Mucosa of gallbladder (tissue), 1 donor: ENCODE data around the gene RTP1. TPM values are rescaled to one million over a fixed set of nuclear protein-coding genes. Genes with fewer than 3 reads are reported as not detected.
"Not testable (repeated sequence)": the region's sequence is repeated elsewhere in the genome, so short reads cannot be mapped to it uniquely, and the experiment has no call there.

Experiments
- DNase-seq: peaks from one replicate; pipeline ENCODE4 v3.0.0-alpha.2; 2020; ENCODE audit warnings: low spot score
- total RNA-seq: library from RNA; stranded (reverse); gene quantifications from one replicate; pipeline ENCODE4 v1.2.1, GENCODE V29; 2021
- donor health status: DM: no; HTN: no; CAD: no.

Gene RTP1
- total RNA-seq, 1 donor from 2014 or later: not detected

DNA sequence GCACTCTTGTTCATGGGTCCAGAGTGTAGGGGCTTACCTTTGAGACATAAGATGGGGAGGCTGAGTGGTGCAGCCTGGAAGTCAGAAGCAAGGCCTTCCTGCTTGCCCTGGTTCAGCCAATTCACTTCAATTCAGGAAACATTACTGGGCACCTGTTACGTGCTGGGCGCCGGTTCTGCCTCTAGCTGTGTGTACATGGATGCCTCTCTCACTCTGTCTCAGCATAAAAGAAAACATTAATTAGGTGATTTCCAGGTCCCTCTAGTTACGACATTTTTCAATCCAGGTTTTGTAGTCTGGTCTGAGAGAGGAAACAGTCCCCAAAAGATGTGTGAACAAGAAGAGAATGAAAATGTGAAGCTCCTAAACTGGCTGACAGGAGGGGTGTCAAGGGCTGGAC is 1.2 kb downstream of the RTP1 start:
- no peak for DNase-seq

DNA sequence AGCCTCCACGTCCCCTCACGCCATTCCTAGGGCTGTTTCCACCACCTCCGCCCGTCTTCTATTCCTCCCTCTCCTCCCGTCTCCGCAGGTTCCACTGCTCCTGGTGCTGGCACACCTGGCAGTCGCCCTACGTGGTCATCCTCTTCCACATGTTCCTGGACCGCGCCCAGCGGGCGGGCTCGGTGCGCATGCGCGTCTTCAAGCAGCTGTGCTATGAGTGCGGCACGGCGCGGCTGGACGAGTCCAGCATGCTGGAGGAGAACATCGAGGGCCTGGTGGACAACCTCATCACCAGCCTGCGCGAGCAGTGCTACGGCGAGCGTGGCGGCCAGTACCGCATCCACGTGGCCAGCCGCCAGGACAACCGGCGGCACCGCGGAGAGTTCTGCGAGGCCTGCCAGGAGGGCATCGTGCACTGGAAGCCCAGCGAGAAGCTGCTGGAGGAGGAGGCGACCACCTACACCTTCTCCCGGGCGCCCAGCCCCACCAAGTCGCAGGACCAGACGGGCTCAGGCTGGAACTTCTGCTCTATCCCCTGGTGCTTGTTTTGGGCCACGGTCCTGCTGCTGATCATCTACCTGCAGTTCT is 2.3 kb downstream of the RTP1 start:
- DNase-seq: not testable (repeated sequence)

DNA sequence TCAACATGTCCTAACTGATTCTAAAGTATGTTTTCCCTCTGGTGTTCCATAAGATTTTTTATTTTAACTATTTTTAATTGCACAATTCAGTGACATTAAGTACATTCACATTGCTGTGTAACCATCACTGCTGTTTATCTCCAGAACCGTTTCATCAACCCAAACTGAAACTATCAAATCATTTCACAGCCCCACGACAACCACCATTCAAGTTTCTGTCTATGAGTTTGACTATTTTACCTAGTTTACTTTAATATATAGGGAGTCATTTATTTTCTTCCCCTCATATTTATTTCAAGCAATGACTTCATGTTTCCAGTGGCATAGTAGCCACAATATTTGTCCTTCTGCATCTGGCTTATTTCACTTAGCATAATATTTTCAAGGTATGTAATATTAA is 8.4 kb downstream of the RTP1 start:
- DNase-seq: no peak

DNA sequence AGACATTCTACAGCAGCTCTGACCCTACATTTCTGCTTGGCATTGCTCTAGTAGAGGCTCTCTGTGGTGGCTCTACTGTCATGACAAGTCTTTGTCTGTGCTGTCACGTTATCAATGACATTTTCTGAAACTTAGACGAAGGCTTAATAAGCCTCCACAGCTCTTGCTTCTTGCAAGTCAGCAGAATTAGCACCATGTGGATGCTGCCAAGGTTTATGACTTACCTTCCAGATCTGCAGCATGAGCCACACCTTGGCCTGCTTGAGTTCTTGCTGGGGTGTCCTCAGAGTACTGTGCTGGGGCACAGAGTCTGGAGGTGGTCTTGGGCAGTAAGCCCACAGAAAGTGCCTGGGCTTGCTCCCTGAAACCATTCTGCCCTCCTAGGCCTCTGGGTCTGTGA is 9.8 kb downstream of the RTP1 start:
- no peak for DNase-seq

DNA sequence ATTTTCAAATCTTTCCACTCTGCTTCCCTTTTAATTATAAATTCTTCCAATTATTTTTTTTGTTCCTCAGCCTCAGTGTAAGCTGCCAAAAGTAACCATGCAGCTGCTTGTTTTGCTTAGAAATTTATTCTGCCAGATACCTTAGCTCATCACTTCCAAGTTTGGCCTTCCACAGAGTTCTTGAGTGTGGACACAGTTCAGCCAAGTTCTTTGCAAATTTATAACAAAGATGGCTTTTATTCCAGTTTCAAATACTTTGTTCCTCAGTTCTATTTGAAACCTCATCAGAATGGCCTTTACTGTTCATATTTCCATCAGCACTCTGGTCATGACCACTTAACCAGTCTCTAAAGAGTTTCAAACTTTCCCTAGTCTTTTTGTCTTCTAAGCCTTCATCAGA is 10.3 kb downstream of the RTP1 start:
- no peak for DNase-seq

DNA sequence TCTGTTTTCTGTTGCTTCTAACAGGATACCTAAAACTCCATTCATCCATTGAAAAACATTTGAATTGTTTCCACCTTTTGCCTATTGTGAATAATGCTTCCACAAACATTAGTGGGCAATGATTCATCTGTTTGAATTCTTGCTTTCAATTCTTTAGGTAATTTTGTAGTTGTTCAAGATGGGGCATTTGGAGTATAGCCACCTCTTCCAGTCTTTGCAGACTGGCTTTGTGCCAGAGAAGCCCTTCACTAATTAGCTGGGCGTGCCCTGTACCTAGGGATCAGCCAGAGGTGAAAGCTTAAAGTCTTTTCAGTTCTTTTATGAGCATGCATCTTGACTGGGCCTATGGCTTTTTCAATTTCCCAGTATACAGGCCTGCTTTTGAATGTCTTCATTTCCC is 10.9 kb downstream of the RTP1 start:
- no peak for DNase-seq

DNA sequence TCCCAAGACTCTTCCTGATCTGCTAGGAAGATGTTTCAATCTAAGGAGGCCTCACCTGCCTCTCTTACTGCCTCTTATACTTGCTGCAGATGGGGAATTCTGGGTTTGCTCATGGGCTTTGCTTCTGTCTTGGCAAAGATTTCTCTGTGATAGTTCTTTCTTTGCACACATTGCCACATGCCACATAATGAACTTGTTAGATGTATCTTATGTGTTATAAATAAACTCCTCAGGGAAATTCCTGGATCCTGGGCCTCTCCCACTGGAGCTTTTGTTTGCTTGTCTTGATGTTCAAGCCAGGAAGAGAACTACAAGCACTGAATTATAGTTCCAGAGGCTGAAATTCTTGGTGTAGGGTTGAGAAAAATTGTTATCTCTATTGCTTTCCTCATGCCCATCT is 12.2 kb downstream of the RTP1 start:
- DNase-seq: no peak

DNA sequence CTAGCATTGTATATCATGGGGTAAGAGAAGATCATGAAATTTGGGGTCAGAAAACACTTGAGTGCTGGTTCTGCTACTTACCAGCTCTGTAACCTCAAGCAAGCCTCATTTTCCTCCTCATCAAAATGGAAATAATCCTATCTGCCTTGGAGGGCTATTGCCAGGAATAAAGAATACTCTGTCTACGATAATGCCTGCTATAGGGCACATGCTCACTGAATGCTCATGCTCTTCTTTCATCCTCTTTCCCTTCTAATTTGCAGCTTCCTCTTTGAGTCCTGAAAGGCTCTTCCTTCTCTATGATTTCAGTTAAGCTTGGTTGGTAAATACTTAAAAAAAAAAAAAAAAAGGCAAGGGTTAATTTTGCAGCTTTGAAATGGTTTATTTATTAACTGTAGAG is 12.8 kb downstream of the RTP1 start:
- no peak for DNase-seq

DNA sequence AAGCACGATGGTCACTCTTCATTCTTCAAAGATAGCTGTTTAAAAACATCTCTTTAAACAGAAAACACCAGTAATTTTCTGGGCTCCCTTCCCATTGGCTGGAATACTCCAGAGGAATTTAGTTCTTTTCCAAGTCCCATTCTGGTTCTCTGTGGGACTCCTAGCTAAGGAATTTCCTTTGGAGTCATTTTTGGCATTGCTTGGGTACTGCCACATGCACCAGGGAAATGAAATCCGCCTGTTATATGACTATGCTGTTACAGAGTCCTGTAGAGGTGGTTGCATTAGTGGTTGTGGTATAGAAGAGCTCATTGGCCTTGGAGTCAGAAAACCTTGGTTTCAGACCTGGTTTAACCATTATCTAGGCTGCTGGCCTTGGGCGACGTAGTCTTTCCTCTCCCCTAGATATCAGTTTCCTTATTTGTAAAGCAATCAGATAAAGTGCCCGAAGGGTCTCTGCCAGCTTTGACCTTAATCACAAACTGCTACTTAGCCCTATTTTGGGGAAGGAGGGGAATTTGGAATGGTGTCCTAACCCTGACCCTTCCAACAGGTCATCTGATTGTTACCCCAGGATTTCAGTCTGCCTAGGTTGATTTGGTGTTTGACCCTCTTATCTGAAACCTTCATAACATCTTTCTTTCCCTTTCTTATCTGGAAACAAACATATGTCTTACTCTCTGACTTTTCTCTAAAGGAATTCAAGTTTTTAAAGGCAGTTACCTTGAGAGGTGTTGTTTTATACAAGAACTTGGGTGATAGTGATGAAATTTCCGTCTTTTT is 13.4 kb downstream of the RTP1 start:
- DNase-seq: peak; percentile 60

DNA sequence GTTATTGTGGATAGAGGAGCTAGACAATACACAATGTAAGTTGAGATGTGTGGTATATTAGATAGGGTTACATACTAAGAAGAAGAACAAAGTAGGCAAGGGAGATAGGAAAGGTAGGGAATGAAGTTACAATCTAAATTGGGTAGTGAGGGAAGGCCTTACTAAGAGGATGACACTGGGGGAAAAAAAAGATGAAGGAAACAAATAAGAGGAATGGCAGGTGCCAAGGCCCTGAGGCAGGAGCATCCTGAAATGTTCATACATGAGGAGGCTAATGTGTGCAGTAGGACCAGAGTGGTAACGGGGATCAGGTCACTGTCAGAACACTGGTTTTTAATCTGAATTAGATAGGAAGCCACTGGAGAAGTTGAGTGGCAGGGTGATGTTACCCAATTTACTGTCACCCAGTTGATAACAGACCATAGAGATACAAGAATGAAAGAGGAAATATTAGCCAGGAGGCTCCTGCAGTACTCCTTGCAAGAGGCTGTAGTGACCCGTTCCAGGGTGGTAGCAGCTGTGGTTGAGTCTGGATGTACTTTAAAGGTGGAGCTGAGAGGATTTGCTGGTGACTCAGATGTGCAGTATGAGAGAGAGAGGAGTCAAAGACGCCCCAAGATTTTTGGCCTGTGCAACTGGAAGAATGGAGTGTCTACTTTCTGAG is 14.4 kb downstream of the RTP1 start:
- no peak for DNase-seq

DNA sequence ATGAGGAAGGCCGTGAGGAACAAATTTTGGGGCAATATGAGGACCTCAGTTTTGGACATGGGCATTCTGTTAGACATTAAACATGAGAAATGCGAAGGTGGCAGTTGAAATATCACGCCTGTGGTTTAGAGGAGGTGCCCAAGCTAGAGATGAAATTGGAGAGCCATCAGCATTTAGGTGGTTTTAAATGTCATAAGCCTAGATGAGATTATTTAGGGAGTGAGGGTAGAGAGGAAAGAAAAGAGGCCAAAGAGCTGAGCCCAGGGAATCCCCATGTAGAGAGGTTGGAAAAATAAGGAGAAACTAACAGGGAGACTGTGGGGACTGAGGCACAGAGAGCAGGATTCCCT is 14.9 kb downstream of the RTP1 start:
- DNase-seq: no peak

DNA sequence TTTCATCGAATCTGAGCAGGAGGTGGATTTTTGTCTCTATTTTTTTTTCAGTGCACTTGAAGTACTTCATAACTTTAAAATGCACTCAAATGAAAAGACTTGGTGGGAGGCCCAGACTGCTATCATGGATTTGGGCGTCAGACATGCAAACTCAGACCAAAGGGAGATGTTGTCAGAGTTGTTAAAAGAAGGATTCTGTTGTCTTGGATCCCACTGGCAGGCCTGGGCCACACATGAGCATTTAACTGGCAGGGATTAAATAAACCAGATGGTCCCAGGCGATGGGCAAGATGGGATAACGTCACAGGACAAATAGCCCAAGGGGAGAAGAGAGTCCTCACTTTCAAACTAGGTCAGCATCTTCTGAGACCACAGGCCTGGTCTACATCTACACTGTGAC is 15.4 kb downstream of the RTP1 start:
- DNase-seq: peak; percentile 42

DNA sequence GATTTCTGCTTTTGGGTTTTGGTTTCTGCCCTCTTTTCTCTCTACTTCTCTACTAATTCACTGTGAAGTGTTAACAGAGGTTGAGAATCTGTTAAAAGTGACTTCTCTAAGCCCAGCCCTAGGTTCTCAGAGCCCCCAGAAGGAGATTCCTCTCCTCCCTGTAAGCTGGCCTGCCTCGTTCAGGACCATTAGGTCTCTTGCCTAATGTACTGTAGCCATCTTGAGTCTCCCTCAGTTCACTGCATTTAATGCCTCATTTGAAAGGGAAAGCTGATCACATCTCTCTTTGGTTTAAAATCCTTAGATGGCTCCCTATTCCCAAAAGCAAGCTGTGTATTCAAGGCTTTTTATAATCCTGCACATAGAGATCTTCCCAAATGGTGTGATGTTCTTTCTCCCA is 16.3 kb downstream of the RTP1 start:
- no peak for DNase-seq

DNA sequence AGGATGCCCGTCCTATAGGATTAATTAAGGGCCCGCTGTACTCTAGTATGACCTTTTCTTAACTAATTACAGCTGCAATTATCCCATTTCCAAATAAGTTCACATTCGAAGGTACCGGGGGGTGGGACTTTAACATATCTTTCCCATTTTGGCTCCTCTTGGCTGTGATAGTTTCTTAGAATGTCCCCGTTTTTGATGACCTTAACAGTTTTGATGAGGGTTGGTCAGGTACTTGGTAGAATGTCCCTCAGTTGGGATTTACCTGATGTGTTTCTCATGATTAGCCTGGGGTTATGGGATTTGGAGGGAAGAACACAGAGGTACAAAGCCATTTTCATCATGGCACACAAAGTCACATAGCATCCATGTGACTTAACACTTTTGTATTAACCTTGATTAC is 18.2 kb downstream of the RTP1 start:
- DNase-seq: no peak

DNA sequence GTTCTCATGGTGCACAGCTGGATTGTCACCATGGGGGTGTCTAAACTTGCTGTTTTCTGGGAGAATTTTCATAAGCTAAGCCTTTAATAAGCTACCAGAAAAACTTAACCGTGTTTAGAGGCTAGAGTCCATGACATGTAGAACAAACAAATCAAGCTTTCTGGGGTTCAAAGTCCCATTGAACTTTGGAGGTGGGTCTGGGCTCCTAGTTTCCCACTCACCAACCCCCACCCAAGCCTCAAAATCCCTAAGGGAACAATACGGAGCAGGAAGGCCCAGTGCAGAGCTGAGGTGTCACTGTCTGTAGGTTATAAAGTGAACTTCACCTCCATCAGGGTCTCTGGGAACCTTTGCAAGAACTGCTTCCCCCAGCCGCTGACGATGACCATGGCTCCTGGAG is 25.5 kb downstream of the RTP1 start:
- peak; percentile 12 for DNase-seq

DNA sequence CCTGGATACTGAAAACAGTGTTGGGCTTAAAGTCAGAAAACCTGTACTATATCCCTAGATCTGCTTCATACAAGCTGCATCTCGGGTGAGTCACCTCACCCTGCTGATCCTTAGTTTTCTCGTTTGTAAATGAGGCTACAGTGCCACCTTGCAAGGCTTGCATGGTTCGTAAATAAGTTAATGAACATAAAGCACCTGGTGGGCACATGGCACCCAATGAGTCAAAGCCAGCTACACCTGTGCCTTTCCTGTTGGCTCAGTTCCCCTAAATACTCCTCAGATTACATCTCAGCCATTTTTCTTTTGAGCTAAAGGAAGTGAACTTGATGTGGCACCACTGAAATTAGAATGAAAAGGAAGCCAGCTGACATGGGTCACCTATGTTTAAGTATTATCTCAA is 26.5 kb downstream of the RTP1 start:
- DNase-seq: peak; percentile 32

DNA sequence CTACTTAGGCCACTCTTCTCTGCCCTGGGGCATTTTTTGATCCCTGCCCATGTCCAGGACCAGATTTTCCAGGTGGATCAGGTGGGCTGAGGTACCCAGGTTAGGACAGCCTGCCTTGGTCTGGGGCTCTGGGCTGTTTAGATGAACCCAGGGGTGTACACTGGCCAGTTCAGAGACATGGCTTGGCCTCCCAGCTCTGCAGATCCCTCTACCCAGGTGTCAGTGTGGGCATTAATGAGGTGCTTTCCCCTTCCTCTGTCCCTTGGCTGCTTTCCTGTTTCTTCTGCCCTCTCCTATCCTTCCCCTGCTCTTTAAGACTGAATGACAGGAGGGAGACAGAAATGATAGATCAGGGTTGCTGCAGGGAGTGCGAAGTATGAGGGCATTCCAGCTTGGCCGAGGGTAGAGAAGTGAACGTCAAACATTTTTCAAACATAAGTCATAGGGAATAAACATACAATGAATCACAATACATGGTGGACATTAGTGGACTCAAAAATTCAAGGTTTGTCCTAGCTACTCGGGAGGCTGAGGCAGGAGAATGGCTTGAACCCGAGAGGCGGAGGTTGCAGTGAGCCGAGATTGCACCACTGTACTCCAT is 30.5 kb downstream of the RTP1 start:
- DNase-seq: no peak

DNA sequence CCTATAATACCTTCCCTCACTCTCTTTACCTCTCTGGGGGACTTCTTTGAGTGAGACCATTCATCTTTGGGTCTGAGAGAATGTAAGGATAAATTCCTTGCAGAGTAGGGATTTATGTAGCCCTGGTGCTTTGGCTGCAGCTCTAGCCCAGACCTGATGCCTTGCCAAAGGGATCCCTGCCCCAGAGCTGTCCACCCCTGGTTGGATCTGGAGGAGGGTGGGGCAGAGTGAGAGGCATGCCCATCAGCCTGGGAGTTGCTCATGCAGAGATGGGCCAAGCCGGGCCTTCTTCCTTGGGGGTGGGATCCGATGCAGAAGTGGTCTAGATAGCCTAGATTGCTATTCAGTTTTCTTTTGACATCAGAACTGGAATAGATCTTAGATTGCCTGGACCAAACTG is 31.5 kb downstream of the RTP1 start:
- no peak for DNase-seq

DNA sequence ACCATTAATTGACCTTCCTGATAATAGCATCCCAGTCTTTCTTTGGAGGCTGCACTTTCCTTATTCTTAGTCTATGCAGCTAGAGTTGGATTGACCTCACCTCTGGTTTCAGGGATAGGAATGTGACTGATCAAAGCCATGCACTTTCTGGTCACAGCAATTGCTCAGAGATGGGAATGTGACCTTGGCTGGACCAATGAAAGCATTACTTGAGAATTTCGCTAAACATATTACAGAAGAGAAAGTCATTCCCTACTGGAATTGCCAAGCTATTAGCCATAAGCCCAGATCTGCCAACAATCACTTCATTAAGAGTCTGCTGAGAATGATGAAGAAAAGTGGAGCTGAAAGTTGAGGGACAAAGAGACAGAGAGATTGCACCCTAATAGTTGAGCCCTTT is 32.7 kb downstream of the RTP1 start:
- no peak for DNase-seq

DNA sequence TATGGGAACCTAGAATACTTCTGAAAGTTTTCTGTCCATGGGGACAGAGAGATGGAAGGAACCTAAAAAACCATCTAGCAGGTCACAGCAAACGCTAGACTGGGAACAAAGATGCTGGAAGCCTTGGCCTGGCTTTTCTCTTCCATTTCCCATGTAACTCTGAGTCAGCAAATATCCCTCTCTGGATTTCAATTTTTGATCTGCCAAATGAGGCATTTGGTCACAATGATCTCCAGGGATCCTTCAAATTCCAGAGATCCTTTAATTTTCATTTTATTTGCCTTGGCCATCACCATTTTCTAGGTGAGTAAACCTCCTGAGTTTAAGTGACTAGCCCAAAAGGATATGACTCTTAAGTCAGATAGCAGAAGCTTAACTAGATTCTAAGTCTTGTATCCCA is 39.7 kb downstream of the RTP1 start:
- no peak for DNase-seq

DNA sequence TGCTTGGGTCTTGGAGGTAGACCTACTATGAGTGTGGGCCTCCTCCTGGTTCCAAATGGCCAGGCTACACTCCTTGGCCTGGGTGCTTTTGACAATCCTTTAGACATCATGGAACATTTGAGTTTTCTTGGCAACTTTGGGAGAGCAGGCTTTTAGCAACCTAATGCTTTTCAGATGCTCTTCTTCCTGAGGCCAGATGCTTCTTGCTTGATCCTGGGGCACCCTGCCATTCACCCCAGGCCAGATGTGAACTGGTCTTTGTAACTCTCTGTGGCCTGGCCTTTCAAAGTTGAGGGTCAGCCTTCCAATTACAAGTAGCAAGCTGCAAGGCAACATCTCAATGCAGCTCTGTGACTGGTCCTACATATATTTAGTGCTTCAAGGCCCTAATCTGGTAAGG is 40.5 kb downstream of the RTP1 start:
- DNase-seq: no peak

DNA sequence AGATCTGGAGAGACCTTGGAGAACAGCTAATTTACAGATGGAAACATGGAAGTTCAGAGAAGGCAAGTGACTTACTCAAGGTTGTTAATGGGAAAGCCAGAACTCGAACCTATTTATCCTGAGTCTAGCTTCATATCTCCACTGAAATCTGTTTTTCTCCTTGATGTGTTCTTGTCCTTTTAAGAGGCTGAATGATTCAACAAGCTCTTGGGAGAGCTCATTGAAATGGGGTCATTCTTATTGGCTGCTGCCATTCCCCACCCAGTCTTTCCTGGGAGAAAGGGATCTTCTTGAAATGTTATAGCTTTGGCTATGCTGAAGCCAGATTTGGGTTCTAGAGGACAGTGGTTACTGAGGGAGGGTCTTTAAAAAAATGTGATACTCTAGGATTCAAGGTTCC is 41.0 kb downstream of the RTP1 start:
- DNase-seq: no peak

DNA sequence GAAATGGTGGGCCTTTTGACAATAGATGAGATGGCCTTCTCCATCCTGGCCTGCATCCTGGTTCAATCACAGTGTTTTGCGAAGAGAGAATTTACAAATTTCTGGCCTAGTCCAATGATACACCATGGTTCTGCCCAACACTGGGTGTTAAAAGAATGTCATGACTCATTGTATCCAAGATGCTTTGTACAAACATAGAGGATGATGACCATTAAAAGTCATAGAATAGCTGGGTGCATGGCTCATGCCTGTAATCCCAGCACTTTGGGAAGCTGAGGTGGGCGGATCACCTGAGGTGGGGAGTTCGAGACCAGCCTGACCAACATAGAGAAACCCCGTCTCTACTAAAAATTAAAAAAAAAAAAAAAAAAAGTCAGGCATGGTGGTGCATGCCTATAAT is 41.5 kb downstream of the RTP1 start:
- not testable (repeated sequence) for DNase-seq
